Liver (tissue), 9 donors: ENCODE data around the gene MAGIX. TPM values are rescaled to one million over a fixed set of nuclear protein-coding genes. Genes with fewer than 3 reads are reported as not detected.

Experiments
- DNase-seq: peaks from one replicate; pipeline ENCODE4 v3.0.0-alpha.2; 2017; ENCODE audit warnings: low spot score
- H3K27ac ChIP-seq, 2 donors: one replicate each; pipeline ENCODE4 v1.7.0; 2013; ENCODE audit warnings: inconsistent platforms in 2 of 2, low read length in 2 of 2, control low read depth in 1 of 2, low read depth in 1 of 2, mild to moderate bottlenecking in 1 of 2
- H3K27me3 ChIP-seq, 4 donors: one replicate each; pipeline versions ENCODE4 v1.6.1 to v1.7.0; 2013; ENCODE audit warnings: low read length in 3 of 4, inconsistent platforms in 1 of 4, mild to moderate bottlenecking in 1 of 4, moderate library complexity in 1 of 4; ENCODE audit not compliant: control insufficient read depth in 4 of 4, insufficient read depth in 4 of 4
- H3K36me3 ChIP-seq, 4 donors: one replicate each; pipeline versions ENCODE4 v1.6.1 to v1.7.0; 2013; ENCODE audit warnings: low read length in 3 of 4, mild to moderate bottlenecking in 3 of 4, low read depth in 1 of 4, moderate library complexity in 1 of 4; ENCODE audit not compliant: control insufficient read depth in 4 of 4, insufficient read depth in 3 of 4
- H3K4me1 ChIP-seq, 4 donors: one replicate each; pipeline versions ENCODE4 v1.6.1 to v1.7.0; 2013; ENCODE audit warnings: low read length in 3 of 4, mild to moderate bottlenecking in 3 of 4, moderate library complexity in 1 of 4; ENCODE audit not compliant: control insufficient read depth in 4 of 4, insufficient read depth in 4 of 4
- H3K4me3 ChIP-seq, 3 donors: one replicate each; pipeline versions ENCODE4 v1.6.1 to v1.7.0; 2013; ENCODE audit warnings: low read length in 3 of 3, control low read depth in 1 of 3, low read depth in 1 of 3, mild to moderate bottlenecking in 1 of 3
- H3K9ac ChIP-seq, 2 donors: one replicate each; pipeline ENCODE4 v1.7.0; 2013; ENCODE audit warnings: low read length in 2 of 2, mild to moderate bottlenecking in 2 of 2, moderate library complexity in 2 of 2, control low read depth in 1 of 2, low read depth in 1 of 2
- H3K9me3 ChIP-seq, 4 donors: one replicate each; pipeline versions ENCODE4 v1.6.1 to v1.7.0; 2013; ENCODE audit warnings: low read length in 3 of 4; ENCODE audit not compliant: control insufficient read depth in 4 of 4
- ATF3 ChIP-seq: IDR thresholded peaks from 2 replicates; pipeline ENCODE4 v1.6.1; 2016; ENCODE audit warnings: antibody characterized with exemption
- CTCF ChIP-seq: fragments of 150-350 bp; IDR thresholded peaks from 2 replicates; pipeline ENCODE4 v1.5.1; 2017; ENCODE audit warnings: improper control_type of control experiment, low read depth, low read length; ENCODE audit not compliant: missing input control
- EGR1 ChIP-seq, 2 donors: IDR thresholded peaks; 2 replicates each; pipeline ENCODE4 v1.6.1; 2016 to 2018; ENCODE audit warnings: antibody characterized with exemption in 2 of 2, low read depth in 2 of 2
- FOXA1 ChIP-seq: IDR thresholded peaks from 2 replicates; pipeline ENCODE4 v1.6.1; 2016; ENCODE audit warnings: antibody characterized with exemption
- FOXA2 ChIP-seq: IDR thresholded peaks from 2 replicates; pipeline ENCODE4 v1.6.1; 2016; ENCODE audit warnings: antibody characterized with exemption
- JUND ChIP-seq, 2 donors: IDR thresholded peaks; 2 replicates each; pipeline ENCODE4 v1.6.1; 2016; ENCODE audit warnings: antibody characterized with exemption in 2 of 2
- RAD21 ChIP-seq, 2 donors: IDR thresholded peaks; 2 replicates each; pipeline ENCODE4 v1.6.1; 2016; ENCODE audit warnings: antibody characterized with exemption in 2 of 2, mild to moderate bottlenecking in 2 of 2
- REST ChIP-seq: IDR thresholded peaks from 2 replicates; pipeline ENCODE4 v1.6.1; 2016; ENCODE audit warnings: antibody characterized with exemption, mild to moderate bottlenecking
- RXRA ChIP-seq, 2 donors: IDR thresholded peaks; 2 replicates each; pipeline ENCODE4 v1.6.1; 2017 to 2018; ENCODE audit warnings: antibody characterized with exemption in 2 of 2, mild to moderate bottlenecking in 1 of 2
- SP1 ChIP-seq: IDR thresholded peaks from 2 replicates; pipeline ENCODE4 v1.6.1; 2018; ENCODE audit warnings: antibody characterized with exemption, mild to moderate bottlenecking
- TAF1 ChIP-seq: conservative IDR thresholded peaks from 2 replicates; pipeline ENCODE4 v1.6.1; 2016; ENCODE audit warnings: antibody characterized with exemption, mild to moderate bottlenecking
- WGBS: extraction: QIAGEN DNeasy Blood & Tissue Kit; methylation state at CpG from one replicate; pipeline ENCODE4 v1.1.7; 2013; 5-methylcytosine and 5-hydroxymethylcytosine counted together
- polyA plus RNA-seq, 2 donors: library from polyadenylated mRNA; stranded (reverse) in 1 of 2; unstranded in 1 of 2; fragments of 200-250 nt in 1 of 2; fragments of >200 nt in 1 of 2; fragmentation: Nextera tagmentation in 1 of 2; extraction: Ambion mirVana in 1 of 2; gene quantifications; one replicate each; pipeline versions ENCODE4 v1.2.1 to v1.2.3, GENCODE V29; 2013 to 2015
- total RNA-seq, 2 donors: library from RNA; depleted of rRNA; stranded (reverse); fragments of >200 nt; gene quantifications; one replicate each; pipeline ENCODE4 v1.2.3, GENCODE V29; 2014
- donor health status: healthy.
- donor health status: healthy.
- donor health status: healthy.
- donor health status: healthy.
- donor health status: healthy.

Gene MAGIX
- total and polyA plus RNA-seq, 4 donors: 2.9 to 10.8 (median 7.9) TPM

- 76% methylated on average over 27 of the region's 27 CpGs for WGBS
- Histone ChIP-seq H3K4me1 (peaks cover 0 to 12% (median 7%) of the 10 kb centered on the region in 4 donors), H3K4me3 (no peak overlapping the region), H3K27me3 (no peaks in the 10 kb centered on the region), H3K9ac (no peak overlapping the region), H3K9me3 (no peaks in the 10 kb centered on the region), H3K36me3 (peaks cover 0 to 21% (median 2%) of the 10 kb centered on the region in 4 donors), H3K27ac (no peak overlapping the region)
- DNase-seq: peak; percentile 52
- no peak for TF ChIP-seq FOXA2
- no peak for TF ChIP-seq RXRA (IDR thresholded peaks at IDR 0.05)
- TF ChIP-seq FOXA1: no peak
- TF ChIP-seq EGR1 (IDR thresholded peaks at IDR 0.05; ENCODE audit: low read depth in 2 of 2): no peak
- no peak for TF ChIP-seq TAF1
- TF ChIP-seq SP1: no peak
- TF ChIP-seq JUND (IDR thresholded peaks at IDR 0.05): no peak
- TF ChIP-seq REST: no peak
Observed at GRCh38 chrX:49176421-49177326, 14.1 kb downstream of the MAGIX start.

GRCh38 chrX:49177338-49177833 lies 14.8 kb downstream of the MAGIX start:
- Histone ChIP-seq H3K27ac (no peak overlapping the region), H3K36me3 (peaks cover 0 to 23% (median 2%) of the 10 kb centered on the region in 4 donors)
- 87% methylated on average over 4 of the region's 4 CpGs for WGBS

More at GRCh38 chrX:49177338-49177833, 14.8 kb downstream of the MAGIX start:
- TF ChIP-seq ATF3: no peak
- peak; percentile 6 for TF ChIP-seq CTCF
- no peak for TF ChIP-seq FOXA1
- TF ChIP-seq RAD21 (IDR thresholded peaks at IDR 0.05): peak; percentile 49 to 67
- Histone ChIP-seq H3K4me1 (peaks cover 0 to 6% (median 3%) of the 10 kb centered on the region in 4 donors), H3K4me3 (no peak overlapping the region), H3K9ac (no peak overlapping the region), H3K27me3 (no peaks in the 10 kb centered on the region), H3K9me3 (no peaks in the 10 kb centered on the region)
- peak; percentile 68 for DNase-seq
